ENCODE results near the gene MAOA. TPM values are rescaled to one million over a fixed set of nuclear protein-coding genes. Genes with fewer than 3 reads are reported as not detected.
A peak's percentile ranks its signal among the peaks of the same experiment; 100 is the strongest.

The MAOA gene
- total and polyA plus RNA-seq, 5 donors = 48.6 to 133 (median 104) TPM

DNA sequence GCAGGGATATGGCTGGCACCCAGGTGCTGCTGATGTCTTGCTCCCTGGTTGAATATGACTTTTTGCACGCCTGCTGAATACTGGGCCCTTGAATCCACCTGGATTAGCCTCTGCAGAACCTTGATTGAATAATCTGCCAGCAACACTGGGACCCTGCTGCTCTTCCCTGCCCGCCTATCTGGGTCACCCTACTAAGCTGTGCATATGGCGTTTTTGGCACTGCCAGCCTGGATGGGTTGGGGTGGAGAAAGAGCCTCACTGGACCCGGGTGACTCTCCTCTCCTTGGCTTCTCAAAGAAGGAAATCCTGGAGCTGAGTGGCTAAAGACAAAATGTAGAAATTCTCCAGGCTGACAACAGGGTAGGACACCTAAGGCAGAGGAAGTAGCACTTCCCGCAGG, 100.0 kb downstream of the MAOA start:
- H3K27me3 ChIP-seq (ENCODE audit: control insufficient read depth, insufficient read depth) = no peaks in the 10 kb centered on the region
- H3K4me3 ChIP-seq (ENCODE audit: low read length) = no peak overlapping the region
- DNase-seq = peak in 1 of 3 donors; percentile 36
- no peak overlapping the region for H3K27ac ChIP-seq (ENCODE audit: low read length)
- H3K9me3 ChIP-seq (ENCODE audit: control insufficient read depth, low read length) = no peaks in the 10 kb centered on the region
- intact Hi-C loops (cut with DNase I) = loop anchor here in 1 of 4 donors (10.0 kb wide), 1 partner anchor 191 kb away; no protein-coding TSS in a partner anchor
- ATAC-seq = no peak
- 95% methylated on average over 5 of the region's 5 CpGs for WGBS
- no peaks in the 10 kb centered on the region for H3K4me1 ChIP-seq (ENCODE audit: control insufficient read depth, insufficient read depth, low read length)

DNA sequence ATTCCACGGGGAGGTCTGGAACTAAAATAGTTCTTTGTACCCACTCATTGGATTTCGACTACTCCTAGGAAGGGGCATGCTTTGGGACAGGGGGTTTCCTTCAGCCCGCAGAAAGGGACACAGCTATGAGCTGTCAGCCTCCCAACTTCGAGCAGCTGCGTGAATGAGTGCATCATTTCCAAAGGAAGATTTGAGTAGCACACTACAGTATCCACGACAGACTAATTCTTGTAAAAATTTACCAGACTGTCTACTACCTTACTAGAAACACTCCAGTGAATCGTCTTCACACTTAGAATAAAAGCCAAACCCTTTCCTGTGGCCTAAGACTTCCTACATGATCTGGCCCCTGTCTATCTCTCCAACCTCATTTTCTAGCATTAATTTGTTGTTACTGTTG, 101.9 kb downstream of the MAOA start:
- 91% methylated on average over 7 of the region's 7 CpGs for WGBS

GRCh38 chrX:43785930-43786591, 130.0 kb downstream of the MAOA start:
- intact Hi-C loops (cut with DNase I) = no loop called here
- no peak for ATAC-seq

More for the DNA sequence above, 101.9 kb downstream of the MAOA start:
- ATAC-seq (no peak), DNase-seq (no peak)
- intact Hi-C loops (cut with DNase I) = loop anchor here in 1 of 4 donors (10.0 kb wide), 1 partner anchor 193 kb away; no protein-coding TSS in a partner anchor
- Histone ChIP-seq H3K27ac (ENCODE audit: low read length) (no peak overlapping the region), H3K27me3 (ENCODE audit: control insufficient read depth, insufficient read depth) (no peaks in the 10 kb centered on the region), H3K9me3 (ENCODE audit: control insufficient read depth, low read length) (no peaks in the 10 kb centered on the region), H3K4me1 (ENCODE audit: control insufficient read depth, insufficient read depth, low read length) (no peaks in the 10 kb centered on the region), H3K4me3 (ENCODE audit: low read length) (no peak overlapping the region)

More at GRCh38 chrX:43785930-43786591, 130.0 kb downstream of the MAOA start:
- no peak for DNase-seq
- H3K27ac ChIP-seq (ENCODE audit: low read length) = no peak overlapping the region
- WGBS = 88% methylated on average over 5 of the region's 5 CpGs
- no peaks in the 10 kb centered on the region for H3K4me1 ChIP-seq (ENCODE audit: control insufficient read depth, insufficient read depth, low read length)
- H3K9me3 ChIP-seq (ENCODE audit: control insufficient read depth, low read length) = no peaks in the 10 kb centered on the region
- H3K4me3 ChIP-seq (ENCODE audit: low read length) = no peak overlapping the region
- H3K27me3 ChIP-seq (ENCODE audit: control insufficient read depth, insufficient read depth) = no peaks in the 10 kb centered on the region

Other genes starting within 250 kb of the MAOA start
- 10 to 100 TPM; 71.7 to 93.6 (median 84.3) TPM for gene MAOB, start 226.2 kb downstream of the MAOA start, total RNA-seq
- gene MAOB, start 226.2 kb downstream of the MAOA start, polyA plus RNA-seq = 59.7 TPM

Measured in right cardiac atrium (tissue), 5 donors.